HG02588 (cell line): ENCODE data around the gene ADARB2.

Experiments
- ATAC-seq: cut with Tn5 transposase; IDR thresholded peaks from one replicate; pipeline ENCODE4 v1.9.1; 2021; ENCODE audit warnings: mild to moderate bottlenecking, moderate library complexity; ENCODE audit not compliant: unreplicated experiment

ADARB2 gene

DNA sequence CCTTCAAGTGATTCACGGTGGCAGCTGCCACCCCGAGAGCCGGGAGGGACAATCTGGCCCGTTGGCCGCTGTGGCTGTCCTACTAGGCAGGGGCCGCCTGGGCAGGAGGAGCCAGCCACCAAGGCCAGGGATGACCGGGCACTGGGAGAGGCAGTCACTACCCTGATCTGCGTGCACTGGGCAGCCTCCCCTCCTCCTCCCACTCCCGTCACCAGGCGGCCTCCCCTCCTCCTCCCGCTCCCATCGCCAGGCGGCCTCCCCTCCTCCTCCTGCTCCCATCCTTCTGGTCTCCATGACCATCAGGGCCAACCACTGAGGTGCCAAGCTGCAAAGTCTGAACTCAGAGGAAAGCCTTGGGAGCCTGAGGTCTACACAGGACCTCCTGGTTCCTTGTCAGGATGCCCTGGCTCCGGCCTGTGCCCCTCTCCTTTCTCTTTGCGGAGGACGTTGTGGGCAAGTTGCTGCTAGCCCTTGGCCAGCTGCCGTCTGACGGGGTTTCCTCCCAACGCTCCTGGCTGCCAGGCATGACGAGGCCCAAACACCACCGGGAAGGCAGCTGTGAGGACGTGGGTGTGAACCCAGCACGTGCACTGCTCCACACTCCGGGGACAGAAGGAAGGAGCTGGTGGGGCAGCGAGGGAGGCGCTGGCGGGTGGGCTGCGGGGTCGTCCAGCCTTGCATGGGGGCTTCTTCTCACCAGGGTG is 550.0 kb downstream of the ADARB2 start:
- ATAC-seq = no peak

DNA sequence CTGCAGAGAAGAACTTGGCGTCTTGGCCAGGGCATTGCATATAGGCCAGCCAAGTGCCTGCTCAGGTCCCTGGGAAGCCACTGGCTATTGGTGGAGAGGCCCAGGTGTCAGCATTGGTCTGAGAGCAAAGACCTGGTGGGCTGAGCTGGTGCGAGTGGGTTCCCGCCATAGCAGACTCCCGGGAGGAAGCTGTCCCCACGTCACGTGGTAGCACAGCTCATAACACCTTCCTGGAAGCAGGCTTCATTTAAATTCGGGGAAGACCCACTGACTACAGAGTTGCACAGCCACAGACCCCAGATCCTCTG is 550.7 kb downstream of the ADARB2 start:
- no peak for ATAC-seq

DNA sequence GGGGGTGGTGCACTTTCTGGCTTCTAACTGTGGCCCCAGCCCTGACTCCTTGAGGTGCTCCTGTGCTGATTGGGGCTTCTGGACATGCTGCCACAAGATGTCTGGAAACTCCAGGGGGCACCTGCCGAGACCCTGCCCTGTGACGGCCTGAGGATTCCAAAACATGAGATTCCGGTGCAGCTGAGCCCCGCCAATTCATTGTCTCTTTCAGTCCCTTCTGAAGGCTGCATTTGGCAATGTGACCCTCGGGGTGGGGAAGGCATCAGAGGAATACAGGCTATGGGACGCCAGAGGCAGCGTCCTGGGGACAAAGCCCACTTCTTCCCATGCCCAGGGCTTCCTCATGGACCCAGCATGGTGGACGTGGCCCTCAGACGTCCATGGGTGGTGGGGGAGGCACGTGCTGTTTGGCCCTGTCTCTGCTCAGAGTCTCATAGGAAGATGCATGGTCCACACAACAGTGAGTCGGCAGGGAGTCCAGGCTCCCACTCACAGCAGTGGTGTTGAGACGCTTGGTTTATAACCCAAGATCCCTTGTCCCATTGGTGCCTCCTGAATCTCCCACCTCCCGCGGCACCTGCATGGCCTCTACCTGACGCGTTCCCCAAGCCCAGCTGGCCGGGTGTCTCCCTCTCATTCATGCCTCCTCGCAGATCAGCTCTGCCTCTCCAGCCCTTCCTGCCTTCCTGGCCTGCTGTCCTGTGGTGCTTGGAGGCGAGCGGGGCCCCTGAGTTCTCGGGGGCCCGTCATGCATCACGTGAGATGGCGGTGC is 551.2 kb downstream of the ADARB2 start:
- no peak for ATAC-seq

DNA sequence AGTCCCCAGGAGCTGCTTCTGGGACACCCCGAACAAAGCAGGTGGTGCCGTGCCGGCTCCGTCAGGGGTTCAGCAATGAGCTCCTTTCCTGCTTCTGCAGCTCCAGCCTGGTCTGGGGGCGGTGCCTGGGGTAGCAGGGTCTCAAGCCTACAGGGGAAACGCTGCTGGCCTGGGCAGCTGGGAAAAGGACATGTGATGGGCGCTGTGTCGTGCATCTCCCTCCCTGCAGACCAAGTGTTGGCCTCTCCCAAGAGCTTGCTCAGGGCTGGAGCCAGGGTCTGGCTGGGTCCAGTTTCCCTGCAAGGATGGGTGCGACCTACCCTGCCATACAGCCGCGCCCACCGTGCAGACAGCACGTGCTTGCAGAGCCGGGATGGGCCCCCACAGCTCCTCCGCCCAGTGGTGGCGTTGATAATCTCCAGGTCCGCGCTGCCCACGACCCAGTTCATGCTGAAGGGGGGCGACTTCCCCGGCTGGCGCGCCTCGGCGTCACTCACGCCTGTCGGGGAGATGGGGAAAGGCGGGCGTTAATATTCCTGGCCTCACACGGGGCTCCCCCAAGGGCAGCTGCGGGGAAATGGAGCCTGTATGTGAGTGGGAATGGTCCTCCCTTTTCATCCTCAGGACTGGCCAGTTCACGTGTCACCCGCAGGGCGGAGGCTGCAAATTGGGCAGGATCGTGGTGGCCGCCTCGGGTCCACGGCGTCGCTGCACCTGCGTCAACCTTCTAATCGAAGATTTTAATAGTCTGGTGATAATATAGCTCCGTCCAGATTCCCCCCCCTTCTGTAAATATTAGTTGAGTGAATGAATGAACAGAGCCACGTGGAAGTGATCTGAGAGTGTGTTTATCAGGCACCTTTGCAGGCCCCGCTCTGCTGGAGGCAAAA is 552.5 kb downstream of the ADARB2 start:
- ATAC-seq = no peak

DNA sequence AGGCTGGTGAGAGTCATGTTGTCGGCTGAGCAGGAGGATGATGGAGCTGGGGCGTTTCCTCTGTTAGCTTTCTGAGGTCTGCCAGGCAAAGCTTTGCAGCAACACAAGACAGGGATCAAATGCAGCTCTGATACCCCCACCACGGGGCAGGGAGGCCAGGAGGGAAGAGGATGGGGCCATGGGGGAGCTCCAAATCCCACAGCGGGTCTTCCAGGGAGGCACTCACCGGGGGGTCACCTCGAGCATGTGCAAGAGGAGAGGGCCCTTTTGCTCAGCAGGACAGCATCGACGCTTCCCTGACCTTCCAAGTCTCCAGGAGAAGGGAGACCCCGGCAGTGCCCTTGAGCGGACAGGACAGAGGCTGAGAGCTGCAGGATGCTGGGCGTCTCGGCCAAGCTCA is 553.6 kb downstream of the ADARB2 start:
- ATAC-seq = no peak

DNA sequence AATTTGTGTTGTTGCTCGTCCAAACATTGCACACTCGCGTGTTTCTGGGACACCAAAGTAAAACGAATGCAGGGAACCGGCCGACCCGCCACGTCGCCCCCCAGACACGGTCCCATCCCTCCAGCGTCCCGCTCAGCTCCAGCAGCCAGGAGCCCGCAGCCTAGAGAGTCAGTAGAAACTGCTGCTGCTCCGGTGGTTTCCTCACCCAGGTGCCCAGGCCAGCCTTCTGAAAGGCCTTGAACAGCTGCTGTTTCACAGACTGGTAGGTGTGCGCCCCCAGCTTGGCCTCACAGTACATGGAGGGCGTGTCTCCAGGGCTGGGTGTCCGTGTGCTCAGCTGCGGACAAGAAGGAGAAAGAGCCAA is 554.3 kb downstream of the ADARB2 start:
- no peak for ATAC-seq

DNA sequence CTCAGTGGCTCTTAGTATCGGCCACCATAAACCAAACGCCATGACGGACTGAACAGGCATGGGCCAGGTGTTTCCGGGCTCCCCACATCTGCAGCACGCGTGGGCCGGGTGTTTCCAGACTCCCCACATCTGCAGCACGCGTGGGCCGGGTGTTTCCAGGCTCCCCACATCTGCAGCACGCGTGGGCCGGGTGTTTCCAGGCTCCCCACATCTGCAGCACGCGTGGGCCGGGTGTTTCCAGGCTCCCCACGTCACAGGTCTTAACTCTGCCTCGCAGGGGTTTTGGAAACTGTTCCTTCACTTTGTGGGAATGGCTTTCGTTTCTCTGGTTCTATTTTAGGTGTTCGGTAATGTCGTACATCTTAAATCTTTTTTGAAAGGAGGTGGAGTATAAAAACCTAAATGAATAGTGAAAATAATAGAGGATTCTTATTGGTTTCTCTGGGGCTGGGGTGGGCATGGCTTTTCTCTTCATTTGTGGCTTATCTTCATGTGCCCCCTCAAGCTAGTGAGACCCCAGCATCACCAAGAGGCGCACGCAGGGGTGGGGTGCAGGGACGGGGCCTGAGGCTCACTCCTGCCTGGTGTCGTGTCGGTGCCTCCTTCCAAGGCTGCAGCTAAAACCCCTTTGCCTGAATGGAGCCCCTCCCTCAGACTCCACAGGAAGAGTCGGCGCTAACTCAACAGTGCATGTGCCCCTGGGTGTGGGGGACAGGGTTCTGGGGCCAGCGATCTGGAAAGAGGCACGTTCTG is 554.9 kb downstream of the ADARB2 start:
- no peak for ATAC-seq

DNA sequence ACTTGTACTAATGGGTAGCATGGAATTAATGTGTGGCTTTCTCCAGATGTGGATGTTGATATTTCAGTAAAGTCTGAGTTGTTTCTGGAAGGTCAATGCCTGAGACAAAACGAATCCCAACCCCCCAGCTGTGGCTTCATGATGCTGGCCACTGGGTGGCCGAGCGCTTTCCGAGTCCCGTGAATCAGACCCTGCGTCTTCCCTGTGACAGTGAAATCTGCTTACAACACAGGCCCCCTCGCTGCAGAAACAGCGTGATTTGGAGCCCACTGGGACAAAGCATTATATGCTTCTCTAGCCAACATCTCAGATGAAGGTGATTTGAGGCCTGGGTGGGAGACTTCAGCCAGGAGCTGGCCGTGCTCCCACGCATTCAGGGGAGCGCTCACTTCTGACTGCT is 556.5 kb downstream of the ADARB2 start:
- no peak for ATAC-seq

DNA sequence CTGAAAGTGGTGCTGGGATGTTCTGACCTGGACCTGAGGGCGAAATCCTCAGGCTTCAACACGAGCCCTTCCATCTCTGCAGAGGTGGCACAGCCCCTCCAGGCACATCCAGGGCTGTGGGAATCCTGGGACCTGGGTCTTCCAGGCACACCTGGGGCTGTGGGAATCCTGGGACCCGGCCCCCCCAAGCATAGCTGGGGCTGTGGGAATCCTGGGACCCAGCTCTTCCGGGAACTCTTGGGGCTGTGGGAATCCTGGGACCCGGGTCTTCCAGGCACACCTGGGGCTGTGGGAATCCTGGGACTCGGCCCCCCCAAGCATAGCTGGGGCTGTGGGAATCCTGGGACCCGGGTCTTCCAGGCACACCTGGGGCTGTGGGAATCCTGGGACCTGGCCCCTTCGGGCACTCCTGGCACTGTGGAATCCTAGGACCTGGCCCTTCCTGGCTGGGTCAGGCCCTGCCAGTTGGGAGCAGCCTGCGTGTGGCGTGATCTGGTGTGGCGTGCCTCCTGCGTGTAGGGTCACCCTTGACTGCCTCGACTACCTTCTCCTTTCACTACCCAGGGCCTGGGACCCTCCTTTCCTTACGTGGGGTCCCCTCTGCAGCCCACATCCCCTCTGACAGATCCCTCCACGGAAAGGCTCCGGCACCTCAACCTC is 557.1 kb downstream of the ADARB2 start:
- ATAC-seq = no peak

DNA sequence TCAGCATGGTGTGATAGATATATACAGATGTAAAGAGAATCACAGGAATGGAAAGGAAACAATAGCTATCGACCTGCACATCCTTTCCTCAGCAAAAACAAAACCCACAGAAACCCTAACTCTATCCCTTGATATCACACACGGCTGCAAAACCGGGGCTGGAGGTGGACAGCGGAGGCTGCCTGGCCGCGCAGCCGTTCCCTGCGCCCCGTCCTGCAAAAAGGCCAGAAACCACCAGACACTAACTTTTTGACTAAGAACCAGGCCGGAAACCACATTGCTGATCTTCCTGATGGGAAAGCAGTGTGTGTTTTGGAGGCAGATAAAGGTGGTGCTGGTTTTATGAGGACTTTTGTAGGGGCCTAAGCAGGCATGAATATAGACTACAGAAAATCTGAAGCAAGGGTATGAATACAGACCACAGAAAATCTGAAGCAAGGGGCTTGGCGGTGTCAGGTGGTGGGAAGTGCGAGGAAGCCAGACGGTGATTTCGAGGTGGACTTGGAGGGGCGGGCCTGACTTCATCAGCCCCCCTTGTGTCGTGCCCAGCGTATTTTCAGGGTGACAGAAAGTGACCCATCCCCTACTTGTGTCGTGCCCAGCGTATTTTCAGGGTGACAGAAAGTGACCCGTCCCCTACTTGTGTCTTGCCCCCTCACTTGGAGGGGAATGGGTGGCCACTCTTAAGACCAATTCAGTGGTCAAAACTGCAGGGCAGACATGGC is 557.8 kb downstream of the ADARB2 start:
- no peak for ATAC-seq

DNA sequence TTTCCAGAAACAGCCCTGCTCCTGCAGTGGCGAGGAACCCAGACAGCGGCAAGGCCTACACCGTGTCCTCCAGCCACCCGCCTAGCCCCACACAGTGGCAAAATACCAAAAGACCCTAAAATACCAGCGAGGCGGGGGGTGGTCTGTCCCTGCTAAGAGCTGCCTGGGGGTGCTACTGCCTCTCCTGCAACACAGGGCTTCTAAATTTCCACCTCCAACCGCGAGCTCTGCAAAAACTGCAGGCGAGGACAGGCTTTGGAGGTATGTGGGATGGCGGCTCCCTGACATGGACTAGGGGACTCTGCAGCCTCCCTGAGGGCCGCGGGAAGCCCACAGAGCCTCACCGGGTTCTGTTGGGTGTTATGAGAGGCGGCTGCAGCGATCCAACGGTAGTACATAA is 558.8 kb downstream of the ADARB2 start:
- ATAC-seq = no peak

DNA sequence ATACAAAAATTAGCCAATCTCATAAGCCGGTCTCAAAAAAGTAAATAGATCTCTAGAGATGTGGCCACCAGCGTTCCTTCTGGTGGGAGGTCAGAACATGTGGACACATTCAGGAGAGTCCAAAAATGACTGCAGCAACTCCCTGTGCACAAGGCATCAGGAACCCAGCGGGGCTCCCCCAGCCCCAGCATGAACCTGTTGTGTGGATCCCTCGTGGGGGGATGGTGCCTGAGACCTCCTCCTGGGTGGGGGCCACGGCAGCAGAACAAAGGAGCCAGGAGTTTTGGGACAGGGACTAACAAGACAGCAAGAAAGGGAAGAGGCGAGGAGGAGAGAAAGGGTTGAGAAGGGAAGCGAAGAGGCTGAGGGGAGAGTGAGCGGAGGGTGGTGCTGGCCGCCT is 559.4 kb downstream of the ADARB2 start:
- ATAC-seq = no peak

DNA sequence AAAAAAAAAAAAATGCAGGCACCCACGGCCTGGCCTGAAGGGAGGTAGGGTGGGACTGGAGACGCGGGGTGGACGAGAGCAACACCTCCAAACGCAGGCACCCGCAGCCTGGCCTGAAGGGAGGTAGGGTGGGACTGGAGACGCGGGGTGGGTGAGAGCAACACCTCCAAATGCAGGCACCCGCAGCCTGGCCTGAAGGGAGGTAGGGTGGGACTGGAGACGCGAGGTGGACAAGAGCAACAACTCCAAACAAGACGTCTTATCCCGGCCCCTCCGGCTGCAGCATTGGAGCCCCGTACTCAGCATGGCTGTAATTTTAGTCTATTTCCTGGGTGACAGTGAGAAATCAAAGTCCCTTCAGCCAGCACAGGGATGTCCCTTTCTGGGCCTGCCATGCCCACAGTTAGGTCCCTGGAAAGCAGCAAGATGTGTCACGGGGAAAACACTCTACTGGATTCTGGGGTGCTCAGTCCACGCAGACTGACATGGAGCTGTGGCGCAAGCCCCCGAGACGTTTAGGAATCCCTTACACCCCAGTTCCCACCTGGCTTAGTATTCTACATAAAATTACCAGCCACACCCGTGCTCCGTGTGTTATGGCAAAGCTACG is 561.3 kb downstream of the ADARB2 start:
- ATAC-seq = no peak

DNA sequence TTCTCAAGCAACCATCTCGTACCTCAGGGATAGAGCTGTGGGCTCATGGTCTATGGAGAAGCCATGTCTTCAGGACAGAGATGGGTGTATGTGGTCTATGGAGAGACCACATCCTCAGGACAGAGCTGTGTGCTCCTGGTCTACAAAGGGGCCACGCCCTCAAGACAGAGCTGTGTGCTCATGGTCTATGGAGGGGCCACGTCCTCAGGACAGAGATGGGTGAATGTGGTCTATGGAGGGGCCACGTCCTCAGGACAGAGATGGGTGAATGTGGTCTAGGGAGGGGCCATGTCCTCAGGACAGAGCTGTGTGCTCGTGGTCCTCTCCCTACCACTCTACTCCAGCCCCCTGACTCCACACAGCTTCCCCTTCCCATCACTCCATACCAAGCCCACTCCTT is 563.3 kb downstream of the ADARB2 start:
- no peak for ATAC-seq

DNA sequence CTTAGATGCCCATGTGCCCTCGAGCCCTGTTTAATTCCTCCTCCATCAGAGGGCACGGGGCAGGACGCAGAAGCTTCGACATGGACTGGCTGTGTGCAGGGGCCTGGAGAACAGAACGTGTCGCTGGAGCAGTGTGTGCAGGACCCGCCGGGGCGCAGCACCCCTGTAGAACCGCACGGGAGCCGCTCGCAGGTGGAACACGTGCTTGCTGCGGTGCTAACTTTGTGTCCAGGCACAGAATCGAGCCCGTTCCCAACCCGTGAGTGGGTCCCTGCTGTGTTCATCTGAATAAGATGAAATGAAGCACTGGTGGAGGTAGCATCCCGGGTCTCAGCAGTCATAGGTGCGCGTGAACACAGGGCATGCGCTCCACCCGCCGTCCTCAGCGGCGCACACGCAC is 564.2 kb downstream of the ADARB2 start:
- no peak for ATAC-seq

DNA sequence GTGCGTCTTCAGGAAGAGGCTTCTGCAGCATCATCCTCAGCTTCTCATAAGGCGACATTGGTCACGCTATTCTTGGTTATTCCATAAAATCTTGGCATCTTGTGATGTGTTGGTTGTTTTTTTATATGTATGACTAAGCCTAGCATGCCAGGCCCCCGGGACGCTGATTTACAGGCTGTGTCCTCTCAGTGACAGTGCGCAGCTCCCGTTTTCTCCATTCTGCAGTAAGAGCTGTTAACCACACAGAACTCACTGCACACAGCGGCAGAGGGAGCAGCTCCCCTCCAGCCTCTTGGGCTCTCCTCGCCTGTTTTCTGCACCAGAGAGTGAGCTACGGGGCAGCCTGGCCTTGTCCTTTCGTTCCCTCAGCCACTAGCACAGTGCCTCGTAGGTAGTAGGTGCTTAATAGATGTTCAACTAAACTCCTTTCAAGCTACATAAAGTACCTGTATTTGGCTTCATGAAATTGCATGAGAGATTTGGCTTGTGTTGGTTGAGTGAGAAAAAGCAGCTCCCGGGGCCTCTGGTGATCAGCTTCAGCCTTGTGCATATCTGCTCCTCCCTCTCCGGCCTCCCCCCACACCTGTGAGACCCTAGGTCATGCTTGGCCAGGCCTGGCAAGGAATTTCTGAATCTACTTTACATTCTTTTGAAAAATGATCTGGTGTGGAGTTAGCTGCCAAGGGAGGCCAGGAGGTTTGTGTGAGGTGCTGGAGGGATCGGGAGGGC is 564.9 kb downstream of the ADARB2 start:
- no peak for ATAC-seq

DNA sequence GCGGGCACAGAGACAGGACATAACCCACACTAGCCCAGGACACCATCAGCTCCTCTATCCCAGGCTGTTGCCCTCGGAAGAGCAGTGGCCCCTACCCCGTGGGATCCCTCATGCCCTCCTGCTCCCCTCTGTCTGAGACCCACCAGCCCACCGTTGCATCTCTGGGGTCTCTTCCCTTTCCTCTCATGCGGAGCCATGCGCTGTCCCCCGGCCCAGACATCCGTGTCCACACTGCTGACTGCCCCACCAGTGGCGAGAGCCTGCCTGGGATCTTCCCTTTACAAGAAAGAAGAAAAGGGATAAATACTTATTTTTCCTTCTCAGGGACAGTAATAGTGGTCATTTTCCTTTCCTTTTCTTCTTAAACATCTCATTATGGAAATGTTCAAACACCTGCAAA is 565.7 kb downstream of the ADARB2 start:
- ATAC-seq = no peak

DNA sequence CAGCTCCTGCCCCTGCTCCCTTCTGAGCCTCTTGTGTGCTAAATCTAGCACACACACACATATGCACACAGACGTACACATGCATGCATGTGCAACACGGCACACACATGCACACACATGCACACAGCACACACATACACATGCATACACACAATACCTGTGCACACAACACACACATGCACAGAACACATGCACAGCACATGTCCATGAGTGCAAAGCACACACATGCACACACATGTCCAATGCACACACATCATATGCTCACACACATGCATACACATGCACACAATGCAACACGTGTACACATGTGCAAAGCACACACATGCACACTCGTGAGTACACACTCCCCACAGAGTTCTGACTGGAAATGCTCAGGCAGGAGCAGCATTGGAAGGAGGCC is 566.1 kb downstream of the ADARB2 start:
- no peak for ATAC-seq

DNA sequence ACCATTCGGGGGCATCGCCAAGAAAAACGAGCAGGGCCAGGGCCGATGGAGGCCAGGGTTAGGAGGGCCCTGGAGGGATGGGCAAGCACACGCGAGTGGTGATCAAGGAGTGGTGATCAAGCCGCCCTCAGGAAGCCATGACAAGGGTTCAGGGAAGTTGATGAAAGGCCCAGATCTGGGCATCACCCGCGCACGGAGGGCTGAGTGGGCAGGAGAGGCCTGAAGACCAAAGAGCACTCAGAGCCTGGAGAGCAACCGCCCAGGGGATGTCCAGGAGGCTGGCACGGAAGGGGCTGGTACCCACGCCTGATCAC is 566.5 kb downstream of the ADARB2 start:
- no peak for ATAC-seq
